K562 (cell line): Measurements from ENCODE around the gene BID. TPM values are rescaled to one million over a fixed set of nuclear protein-coding genes. Genes with fewer than 3 reads are reported as not detected.
A peak's percentile ranks its signal among the peaks of the same experiment; 100 is the strongest.

Experiments used
- ATAC-seq: fragments of 200-7000 bp; cut with Tn5 transposase; 3 replicates; pipeline ENCODE4 v1.9.1; 2020; ENCODE audit warnings: moderate library complexity
- BruUV-seq: library from RNA; stranded (reverse); fragments of 400-500 nt; replicated peaks from 2 replicates; lab custom pipeline; 2021; lab: Mats Ljungman, UMichigan
- CTCF ChIA-PET: fragments of 300-600 bp; formaldehyde crosslinking; extraction: SDS; loops from one replicate; lab custom pipeline; 2021; ENCODE audit warnings: low intra/inter-chr PET ratio; lab: Yijun Ruan, JAX
- POLR2A ChIA-PET: fragments of 300-600, 350-650 bp; sonication (Branson Sonifier 250); formaldehyde crosslinking; extraction: SDS; loops from one replicate; lab custom pipeline; 2021; ENCODE audit warnings: antibody characterized with exemption, inconsistent platforms; lab: Yijun Ruan, JAX
- DNase-seq, 4 experiments: peaks; one replicate each; pipeline versions ENCODE4 v3.0.0 to v3.0.0-alpha.2; 2011 to 2018; ENCODE audit warnings: low spot score in 3 of 4, mixed read lengths in 3 of 4; ENCODE audit errors: extremely low read depth in 1 of 4
- FAIRE-seq: peaks from 2 replicates; lab custom pipeline; 2011; peaks lifted over from hg19 to GRCh38; lab: Jason Lieb, UNC
- H2AFZ ChIP-seq: 2 replicates; pipeline ENCODE4 v1.6.0; 2011; ENCODE audit warnings: low read depth, low read length, control low read depth, inconsistent platforms
- H3K27ac ChIP-seq: fragments of 200-600 bp; 3 replicates; pipeline ENCODE4 v1.8.0; 2011; ENCODE audit warnings: low read depth, mild to moderate bottlenecking, control low read depth, inconsistent platforms, low read length, moderate library complexity, mixed read lengths; ENCODE audit errors: extremely low read depth
- H3K27me3 ChIP-seq, 2 experiments: fragments of 300-600 bp in 1 of 2; 2 replicates in 1 of 2; 3 replicates in 1 of 2; pipeline versions ENCODE4 v1.6.0 to v1.8.0; 2011; ENCODE audit warnings: inconsistent platforms in 2 of 2, low read length in 2 of 2, mild to moderate bottlenecking in 1 of 2, mixed read lengths in 1 of 2, moderate library complexity in 1 of 2; ENCODE audit not compliant: control insufficient read depth in 2 of 2, insufficient read depth in 2 of 2
- H3K36me3 ChIP-seq: fragments of 300-600 bp; 3 replicates; pipeline ENCODE4 v1.8.0; 2011; ENCODE audit warnings: mild to moderate bottlenecking, low read length, inconsistent platforms; ENCODE audit not compliant: control insufficient read depth, insufficient read depth
- H3K4me1 ChIP-seq, 2 experiments: fragments of 200-600 bp in 1 of 2; replicated peaks in 1 of 2; 2 replicates in 1 of 2; 3 replicates in 1 of 2; pipeline versions ENCODE4 v1.5.1 to v1.8.0; 2011; ENCODE audit warnings: inconsistent platforms in 2 of 2, low read length in 2 of 2, mild to moderate bottlenecking in 1 of 2, mixed read lengths in 1 of 2, moderate library complexity in 1 of 2; ENCODE audit not compliant: control insufficient read depth in 2 of 2, insufficient read depth in 2 of 2
- H3K4me2 ChIP-seq: 2 replicates; pipeline ENCODE4 v1.6.1; 2011; ENCODE audit warnings: low read length, control low read depth, inconsistent platforms, mixed read lengths; ENCODE audit not compliant: insufficient read depth
- H3K4me3 ChIP-seq: fragments of 200-600 bp; sonication (generic), shearing (Covaris generic); 2 replicates; pipeline ENCODE4 v1.5.1; 2016; ENCODE audit warnings: control low read depth, inconsistent platforms
- H3K79me2 ChIP-seq: fragments of 200-600 bp; 3 replicates; pipeline ENCODE4 v1.8.0; 2011; ENCODE audit warnings: low read length, inconsistent platforms; ENCODE audit not compliant: control insufficient read depth, insufficient read depth
- H3K9ac ChIP-seq, 2 experiments: 2 replicates each; pipeline versions ENCODE4 v1.6.0 to v1.6.1; 2011; ENCODE audit warnings: low read depth in 2 of 2, low read length in 2 of 2, control low read depth in 1 of 2, inconsistent platforms in 1 of 2, mild to moderate bottlenecking in 1 of 2, mixed read lengths in 1 of 2; ENCODE audit not compliant: insufficient read depth in 1 of 2
- H3K9me1 ChIP-seq: one replicate; pipeline ENCODE4 v1.6.0; 2011; ENCODE audit warnings: inconsistent platforms, mild to moderate bottlenecking, low read length, moderate library complexity; ENCODE audit not compliant: control insufficient read depth, insufficient read depth
- H3K9me3 ChIP-seq: replicated peaks from 2 replicates; pipeline ENCODE4 v1.5.1; 2011; ENCODE audit warnings: low read depth, low read length, inconsistent platforms; ENCODE audit not compliant: control insufficient read depth, insufficient read depth
- H4K20me1 ChIP-seq: replicated peaks from 2 replicates; pipeline ENCODE4 v1.6.1; 2011; ENCODE audit warnings: low read length, inconsistent platforms, mixed read lengths; ENCODE audit not compliant: control insufficient read depth, insufficient read depth
- ATF3 ChIP-seq, 2 experiments: fragments of 450-650 bp in 1 of 2; sonication (generic) in 1 of 2; formaldehyde crosslinking in 1 of 2; IDR thresholded peaks in 1 of 2; conservative IDR thresholded peaks in 1 of 2; 2 replicates each; pipeline versions ENCODE4 v1.6.1 to v1.8.1; 2016 to 2023; ENCODE audit warnings: mild to moderate bottlenecking in 2 of 2, moderate library complexity in 2 of 2, inconsistent platforms in 1 of 2, missing genetic modification reagents in 1 of 2
- ATF6 ChIP-seq: sonication (generic); formaldehyde crosslinking; IDR thresholded peaks from 2 replicates; pipeline ENCODE4 v1.4.0; 2020; ENCODE audit warnings: mild to moderate bottlenecking, missing genetic modification reagents
- C11orf30 ChIP-seq: fragments of 450-650 bp; IDR thresholded peaks from 2 replicates; pipeline ENCODE4 v1.6.1; 2016; ENCODE audit warnings: low read depth, mild to moderate bottlenecking
- CBFA2T3 ChIP-seq: fragments of 450-650 bp; IDR thresholded peaks from 2 replicates; pipeline ENCODE4 v1.6.1; 2017
- COPS2 ChIP-seq: fragments of 450-650 bp; conservative IDR thresholded peaks from 2 replicates; pipeline ENCODE4 v1.6.1; 2016; ENCODE audit warnings: mild to moderate bottlenecking, moderate library complexity
- DDX20 ChIP-seq: fragments of 450-650 bp; IDR thresholded peaks from 2 replicates; pipeline ENCODE4 v1.6.1; 2016; ENCODE audit warnings: missing genetic modification characterization, low read depth, mild to moderate bottlenecking, missing compliant biosample characterization, moderate library complexity
- ESRRA ChIP-seq: fragments of 450-650 bp; IDR thresholded peaks from 2 replicates; pipeline ENCODE4 v1.6.1; 2014; ENCODE audit warnings: low read depth, mild to moderate bottlenecking, moderate library complexity, borderline replicate concordance
- FOXA1 ChIP-seq: fragments of 450-650 bp; IDR thresholded peaks from 2 replicates; pipeline ENCODE4 v1.6.1; 2016; ENCODE audit warnings: mild to moderate bottlenecking, borderline replicate concordance
- HDGF ChIP-seq: fragments of 450-650 bp; IDR thresholded peaks from 2 replicates; pipeline ENCODE4 v1.6.1; 2016
- MEIS2 ChIP-seq: fragments of 450-650 bp; IDR thresholded peaks from 2 replicates; pipeline ENCODE4 v1.6.1; 2014; ENCODE audit warnings: mild to moderate bottlenecking; ENCODE audit not compliant: partially characterized antibody
- MYBL2 ChIP-seq, 2 experiments: fragments of 450-650 bp in 1 of 2; sonication (generic) in 1 of 2; formaldehyde crosslinking in 1 of 2; IDR thresholded peaks; 2 replicates each; pipeline versions ENCODE4 v1.6.1 to v1.8.1; 2017 to 2022; ENCODE audit warnings: borderline replicate concordance in 1 of 2, inconsistent platforms in 1 of 2, low read depth in 1 of 2, mild to moderate bottlenecking in 1 of 2, missing genetic modification reagents in 1 of 2, moderate library complexity in 1 of 2
- NR2C2 ChIP-seq, 2 experiments: fragments of 200-800 bp in 1 of 2; sonication (Bioruptor generic) in 1 of 2; sonication (generic) in 1 of 2; formaldehyde crosslinking in 1 of 2; IDR thresholded peaks; 2 replicates each; pipeline versions ENCODE4 v1.6.1 to v1.8.0; 2016 to 2022; ENCODE audit warnings: mild to moderate bottlenecking in 1 of 2, missing compliant biosample characterization in 1 of 2, missing genetic modification characterization in 1 of 2, missing genetic modification reagents in 1 of 2
- PTTG1 ChIP-seq: fragments of 450-650 bp; IDR thresholded peaks from 2 replicates; pipeline ENCODE4 v1.6.1; 2016; ENCODE audit warnings: low read depth, mild to moderate bottlenecking, missing genetic modification characterization, missing compliant biosample characterization
- RB1 ChIP-seq: fragments of 450-650 bp; IDR thresholded peaks from 2 replicates; pipeline ENCODE4 v1.6.1; 2017; ENCODE audit warnings: low read depth, mild to moderate bottlenecking
- SIRT6 ChIP-seq: IDR thresholded peaks from one replicate; pipeline ENCODE4 v1.6.1; 2012; ENCODE audit warnings: low read depth, mild to moderate bottlenecking, control low read depth, inconsistent platforms, low read length, moderate library complexity
- SREBF1 ChIP-seq: fragments of 150-350 bp; IDR thresholded peaks from 2 replicates; pipeline ENCODE4 v1.6.1; 2014; ENCODE audit warnings: antibody characterized with exemption, low read depth, low read length, borderline replicate concordance
- TAF9B ChIP-seq: fragments of 450-650 bp; IDR thresholded peaks from 2 replicates; pipeline ENCODE4 v1.6.1; 2018; ENCODE audit warnings: mild to moderate bottlenecking; ENCODE audit not compliant: partially characterized antibody
- ZSCAN32 ChIP-seq: fragments of 450-650 bp; formaldehyde crosslinking; IDR thresholded peaks from 2 replicates; pipeline ENCODE4 v1.4.0; 2020; ENCODE audit warnings: mild to moderate bottlenecking, moderate library complexity
- ZZZ3 ChIP-seq: fragments of 450-650 bp; IDR thresholded peaks from 2 replicates; pipeline ENCODE4 v1.6.1; 2016; ENCODE audit warnings: antibody characterized with exemption, mild to moderate bottlenecking, moderate library complexity
- WGBS: fragments of 100-300 bp; shearing (Covaris generic); methylation state at CpG from one replicate; pipeline ENCODE4 v1.1.6; 2016; ENCODE audit warnings: low coverage, mixed read lengths; ENCODE audit not compliant: insufficient coverage; ENCODE audit errors: missing lambda C conversion rate; 5-methylcytosine and 5-hydroxymethylcytosine counted together
- in situ Hi-C: fragments of 300-500 bp; cut with MboI; formaldehyde crosslinking; loops from 4 replicates; pipeline ENCODE4 v1.15.0; 2018; ENCODE audit warnings: inconsistent platforms, mixed read lengths
- intact Hi-C: fragments of 100-400 bp; cut with micrococcal nuclease; formaldehyde crosslinking; loops from 2 replicates; pipeline ENCODE4 v1.14.2; 2022
- polyA plus RNA-seq, 8 experiments: library from polyadenylated mRNA; depleted of rRNA in 4 of 8; stranded (reverse) in 5 of 8; unstranded in 3 of 8; fragments of >200 nt; fragmentation: Nextera tagmentation in 2 of 8; fragmentation: Illumina TruSeq in 1 of 8; extraction: Ambion mirVana in 2 of 8; extraction: Trizol in 1 of 8; gene quantifications; 2 replicates each; pipeline versions ENCODE4 v1.2.1 to v1.2.3, GENCODE V29; 2011 to 2014; ENCODE audit warnings: inconsistent platforms in 1 of 8, missing spikeins in 1 of 8
- total RNA-seq, 7 experiments: library from RNA; depleted of rRNA in 6 of 7; stranded (reverse); fragments of >200 nt in 6 of 7; fragmentation: Illumina TruSeq in 2 of 7; extraction: Trizol in 2 of 7; gene quantifications; 2 replicates each; pipeline versions ENCODE4 v1.2.1 to v1.2.3, GENCODE V29; 2011 to 2021; ENCODE audit warnings: low replicate concordance in 1 of 7
- TF ChIP-seq, protein P1 (sequence below): sonication (generic); formaldehyde crosslinking; IDR thresholded peaks from 2 replicates; pipeline ENCODE4 v1.8.0; 2022; ENCODE audit warnings: mild to moderate bottlenecking, low read depth, missing genetic modification reagents

BID gene
- total and polyA plus RNA-seq, 9 of the 15 experiments (the other 6 are each of a cell fraction or from before 2014, with no cell fraction given): 5.2 to 209 (median 63.7) TPM

GRCh38 chr22:17712441-17712840, 61.8 kb downstream of the BID start:
- ATAC-seq: no peak
- in situ Hi-C loops (no loop called here), intact Hi-C loops (no loop called here)
- ChIA-PET CTCF (no interaction called here), POLR2A (no interaction called here)
- Histone ChIP-seq H3K4me3 (no peak overlapping the region), H3K79me2 (no peaks in the 10 kb centered on the region), H4K20me1 (no peaks in the 10 kb centered on the region), H3K9me1 (no peaks in the 10 kb centered on the region), H3K9me3 (no peaks in the 10 kb centered on the region), H3K9ac (no peak overlapping the region), H3K36me3 (peaks cover 15% of the 10 kb centered on the region; the same call in 2 of the 3 replicates), H3K27me3 (no peaks in the 10 kb centered on the region), H2AFZ (no peak overlapping the region), H3K4me1 (no peaks in the 10 kb centered on the region)
- WGBS: 35% methylated on average over 2 of the region's 2 CpGs
- no peak for FAIRE-seq
- peak; percentile 11 for TF ChIP-seq MEIS2
- TF ChIP-seq SIRT6: no peak
- TF ChIP-seq CBFA2T3: 0 out of 2 replicates have a peak, but pooled peaks have one; percentile 18
- TF ChIP-seq C11orf30: no peak
- TF ChIP-seq ZSCAN32: no peak
- TF ChIP-seq ZZZ3: no peak
- 0 out of 2 replicates have a peak, but pooled peaks have one; percentile 29 for TF ChIP-seq ATF3 (IDR thresholded peaks at IDR 0.05)
- no peak for TF ChIP-seq ATF3 (CRISPR knock-in tag; conservative IDR thresholded peaks at IDR 0.05)
- TF ChIP-seq ATF6 (CRISPR knock-in tag): no peak
- TF ChIP-seq, protein P1, sequence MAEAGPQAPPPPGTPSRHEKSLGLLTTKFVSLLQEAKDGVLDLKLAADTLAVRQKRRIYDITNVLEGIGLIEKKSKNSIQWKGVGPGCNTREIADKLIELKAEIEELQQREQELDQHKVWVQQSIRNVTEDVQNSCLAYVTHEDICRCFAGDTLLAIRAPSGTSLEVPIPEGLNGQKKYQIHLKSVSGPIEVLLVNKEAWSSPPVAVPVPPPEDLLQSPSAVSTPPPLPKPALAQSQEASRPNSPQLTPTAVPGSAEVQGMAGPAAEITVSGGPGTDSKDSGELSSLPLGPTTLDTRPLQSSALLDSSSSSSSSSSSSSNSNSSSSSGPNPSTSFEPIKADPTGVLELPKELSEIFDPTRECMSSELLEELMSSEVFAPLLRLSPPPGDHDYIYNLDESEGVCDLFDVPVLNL (CRISPR knock-in tag): no peak
- TF ChIP-seq ESRRA: no peak
- TF ChIP-seq FOXA1: no peak
- no peak for TF ChIP-seq PTTG1
- no peak for TF ChIP-seq SREBF1
- no peak for TF ChIP-seq TAF9B
- TF ChIP-seq HDGF: no peak
- TF ChIP-seq DDX20: no peak
- TF ChIP-seq COPS2: no peak
- TF ChIP-seq RB1: no peak
- TF ChIP-seq MYBL2 (IDR thresholded peaks at IDR 0.05; ENCODE audit: low read depth): no peak
- TF ChIP-seq MYBL2 (CRISPR knock-in tag; IDR thresholded peaks at IDR 0.05; ENCODE audit: borderline replicate concordance): no peak
- TF ChIP-seq NR2C2 (CRISPR knock-in tag; IDR thresholded peaks at IDR 0.05): no peak
- no peak for TF ChIP-seq NR2C2 (tag; IDR thresholded peaks at IDR 0.05)
- TF ChIP-seq, all 486 proteins: peak for 3
- DNase-seq: peak in 1 of 4 experiments; percentile 37
- no TSS peak for BruUV-seq
- no peak overlapping the region for H3K4me2 ChIP-seq
- H3K27ac ChIP-seq: no peak overlapping the region
